ENCODE data around the gene SLC22A5. TPM values are rescaled to one million over a fixed set of nuclear protein-coding genes. Genes with fewer than 3 reads are reported as not detected.

SLC22A5 gene
- total and polyA plus RNA-seq, 2 experiments from 2014 or later = 14.7 to 20.8 TPM

DNA sequence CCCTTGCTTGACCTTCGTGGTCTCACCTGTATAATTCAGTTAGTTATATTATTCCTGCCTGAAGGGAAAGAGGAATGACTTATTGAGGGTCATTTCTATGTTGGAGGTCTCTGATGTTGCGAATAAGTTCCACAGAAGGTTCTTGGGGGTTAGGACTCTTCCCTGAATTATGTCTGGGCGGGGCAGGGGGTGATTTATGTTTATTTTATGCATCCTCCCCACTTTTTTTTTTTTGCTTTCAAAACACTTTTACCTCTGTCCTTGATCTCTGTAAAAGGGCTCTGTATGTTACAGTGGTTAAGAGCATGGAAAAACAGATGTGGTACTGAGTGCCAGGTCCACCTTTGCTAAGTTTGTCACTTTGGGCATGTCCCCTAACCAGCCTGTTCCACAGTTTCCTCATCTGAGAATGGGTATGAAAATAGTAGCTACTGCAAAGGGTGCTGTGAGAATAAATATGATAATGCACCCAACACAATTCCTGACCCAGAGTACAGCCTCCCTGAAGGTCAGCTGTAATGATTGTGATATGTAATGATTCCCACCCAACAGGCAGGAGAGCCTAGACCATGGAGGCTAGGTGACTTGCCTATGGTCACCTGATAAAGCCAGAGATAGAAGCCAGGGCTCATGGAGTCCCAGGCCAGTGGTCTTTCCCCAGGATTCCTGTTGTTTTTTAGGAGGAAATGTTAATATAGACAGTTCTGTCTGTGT is 54.8 kb downstream of the SLC22A5 start:
- WGBS (ENCODE audit: low lambda C conversion rate, missing lambda C conversion rate) = 93% methylated on average over 3 of the region's 3 CpGs
- peak; percentile 2 for DNase-seq (ENCODE audit: low spot score)
- H3K4me3 ChIP-seq = no peak overlapping the region
- H4K20me1 ChIP-seq (ENCODE audit: insufficient read depth, poor library complexity, severe bottlenecking) = no peaks in the 10 kb centered on the region
- peaks cover 53% of the 10 kb centered on the region for H3K4me1 ChIP-seq (ENCODE audit: insufficient read depth)
- no peak overlapping the region for H3K4me2 ChIP-seq
- TF ChIP-seq, protein P1, sequence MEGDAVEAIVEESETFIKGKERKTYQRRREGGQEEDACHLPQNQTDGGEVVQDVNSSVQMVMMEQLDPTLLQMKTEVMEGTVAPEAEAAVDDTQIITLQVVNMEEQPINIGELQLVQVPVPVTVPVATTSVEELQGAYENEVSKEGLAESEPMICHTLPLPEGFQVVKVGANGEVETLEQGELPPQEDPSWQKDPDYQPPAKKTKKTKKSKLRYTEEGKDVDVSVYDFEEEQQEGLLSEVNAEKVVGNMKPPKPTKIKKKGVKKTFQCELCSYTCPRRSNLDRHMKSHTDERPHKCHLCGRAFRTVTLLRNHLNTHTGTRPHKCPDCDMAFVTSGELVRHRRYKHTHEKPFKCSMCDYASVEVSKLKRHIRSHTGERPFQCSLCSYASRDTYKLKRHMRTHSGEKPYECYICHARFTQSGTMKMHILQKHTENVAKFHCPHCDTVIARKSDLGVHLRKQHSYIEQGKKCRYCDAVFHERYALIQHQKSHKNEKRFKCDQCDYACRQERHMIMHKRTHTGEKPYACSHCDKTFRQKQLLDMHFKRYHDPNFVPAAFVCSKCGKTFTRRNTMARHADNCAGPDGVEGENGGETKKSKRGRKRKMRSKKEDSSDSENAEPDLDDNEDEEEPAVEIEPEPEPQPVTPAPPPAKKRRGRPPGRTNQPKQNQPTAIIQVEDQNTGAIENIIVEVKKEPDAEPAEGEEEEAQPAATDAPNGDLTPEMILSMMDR (IDR thresholded peaks at IDR 0.05; ENCODE audit: poor library complexity) = no peak
- no peak for TF ChIP-seq EZH2phosphoT487 (IDR thresholded peaks at IDR 0.05; ENCODE audit: low read depth, severe bottlenecking, unreplicated experiment)
- TF ChIP-seq EZH2 (IDR thresholded peaks at IDR 0.05; ENCODE audit: borderline replicate concordance) = no peak
- no peaks in the 10 kb centered on the region for H3K27me3 ChIP-seq
- H3K27ac ChIP-seq = peak overlapping the region; percentile 94
- peaks cover 4% of the 10 kb centered on the region for H3K79me2 ChIP-seq
- no peaks in the 10 kb centered on the region for H3K36me3 ChIP-seq (replicated peaks; ENCODE audit: insufficient read depth, low read depth)
- H3K9me3 ChIP-seq (ENCODE audit: low read depth) = no peaks in the 10 kb centered on the region
- H3K9me2 ChIP-seq (replicated peaks; ENCODE audit: insufficient read depth) = no peaks in the 10 kb centered on the region
- H2AFZ ChIP-seq = no peak overlapping the region

DNA sequence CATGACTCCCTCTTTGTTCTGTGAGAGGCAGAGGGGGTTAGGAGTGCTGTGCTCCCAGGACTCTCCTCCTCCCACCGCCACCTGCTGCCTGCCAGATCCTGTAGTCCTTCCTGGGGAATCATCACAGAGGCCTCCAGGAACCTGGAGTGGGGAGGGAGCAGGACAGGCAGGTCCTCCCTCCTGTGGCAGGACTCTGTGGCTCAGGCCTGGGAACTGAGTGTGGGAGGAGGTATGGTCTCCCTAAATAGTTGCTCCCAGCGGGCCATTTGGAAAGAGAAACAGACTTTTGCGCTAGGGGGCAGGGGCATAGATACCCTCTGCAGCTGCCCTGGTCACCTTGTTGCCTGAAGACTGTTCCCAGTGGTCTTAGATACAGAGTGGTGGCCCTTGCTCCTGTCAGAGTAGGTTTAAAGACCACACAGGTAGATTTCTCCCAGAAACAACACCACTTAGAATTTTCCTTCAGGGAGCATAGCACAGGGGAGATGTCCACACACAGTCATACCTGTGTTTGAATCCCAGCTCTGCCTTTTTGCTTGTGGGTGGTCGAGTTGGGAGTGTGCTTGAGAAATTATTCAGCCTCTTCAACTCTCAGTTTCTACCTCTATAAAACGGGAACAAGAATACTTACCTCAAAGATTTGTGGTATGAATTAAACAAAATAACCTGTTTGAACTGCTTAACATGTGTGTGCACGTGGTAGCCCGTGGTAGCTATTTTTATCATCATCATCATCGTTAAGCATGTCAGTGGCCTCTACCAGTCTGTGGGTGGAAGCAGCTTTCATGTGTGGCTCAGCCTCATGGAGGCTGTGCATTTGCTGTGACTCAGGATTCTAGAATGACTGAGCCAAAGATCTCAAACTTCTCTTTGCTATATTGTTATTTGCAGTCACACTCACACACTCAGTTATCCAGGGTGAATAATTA is 55.8 kb downstream of the SLC22A5 start:
- Histone ChIP-seq H3K9me2 (replicated peaks; ENCODE audit: insufficient read depth) (no peaks in the 10 kb centered on the region), H3K4me1 (ENCODE audit: insufficient read depth) (peaks cover 58% of the 10 kb centered on the region), H2AFZ (no peak overlapping the region), H3K4me2 (peak overlapping the region; percentile 1), H4K20me1 (ENCODE audit: insufficient read depth, poor library complexity, severe bottlenecking) (no peaks in the 10 kb centered on the region), H3K36me3 (replicated peaks; ENCODE audit: insufficient read depth, low read depth) (no peaks in the 10 kb centered on the region), H3K9me3 (ENCODE audit: low read depth) (no peaks in the 10 kb centered on the region), H3K4me3 (no peak overlapping the region), H3K79me2 (peaks cover 4% of the 10 kb centered on the region), H3K27ac (peak overlapping the region; percentile 94), H3K27me3 (no peaks in the 10 kb centered on the region)
- peak; percentile 10 for DNase-seq (ENCODE audit: low spot score)
- WGBS (ENCODE audit: low lambda C conversion rate, missing lambda C conversion rate) = 80% methylated on average over 8 of the region's 8 CpGs
- TF ChIP-seq EZH2phosphoT487 (IDR thresholded peaks at IDR 0.05; ENCODE audit: low read depth, severe bottlenecking, unreplicated experiment) (no peak), EZH2 (IDR thresholded peaks at IDR 0.05; ENCODE audit: borderline replicate concordance) (no peak)
- TF ChIP-seq, protein P1 (IDR thresholded peaks at IDR 0.05; ENCODE audit: poor library complexity) = no peak

DNA sequence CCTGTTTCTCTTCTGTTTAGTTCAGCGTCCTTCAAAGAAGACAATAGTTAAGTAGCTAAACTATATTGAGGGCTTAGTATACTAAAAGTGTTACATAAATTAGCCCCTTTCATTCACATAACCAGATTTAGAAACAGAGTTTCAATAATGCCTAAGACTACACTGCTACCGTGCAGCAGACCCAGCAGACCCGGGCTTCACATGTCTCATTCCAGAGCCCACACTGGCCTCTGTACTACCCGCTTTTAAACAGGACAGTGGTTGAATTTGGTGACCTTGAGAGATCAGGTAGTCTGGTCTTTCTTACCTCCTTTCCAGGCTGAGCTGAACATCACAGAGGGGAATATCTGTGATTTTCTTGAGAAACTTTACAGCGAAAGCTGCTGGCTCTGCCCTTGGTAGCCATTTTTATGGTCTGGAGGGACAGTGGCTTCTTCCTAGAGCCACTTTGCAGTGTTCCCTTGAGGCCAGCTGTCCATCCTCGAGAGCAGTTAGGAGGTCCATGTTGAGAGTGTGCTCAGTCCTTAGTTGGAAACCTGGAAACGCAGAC is 56.5 kb downstream of the SLC22A5 start:
- DNase-seq (ENCODE audit: low spot score) = no peak
- H3K27me3 ChIP-seq = no peaks in the 10 kb centered on the region
- H3K27ac ChIP-seq = peak overlapping the region; percentile 94
- H3K36me3 ChIP-seq (replicated peaks; ENCODE audit: insufficient read depth, low read depth) = no peaks in the 10 kb centered on the region
- H3K4me3 ChIP-seq = no peak overlapping the region
- peak overlapping the region; percentile 1 for H3K4me2 ChIP-seq
- no peak overlapping the region for H2AFZ ChIP-seq
- no peaks in the 10 kb centered on the region for H3K9me3 ChIP-seq (ENCODE audit: low read depth)
- no peaks in the 10 kb centered on the region for H4K20me1 ChIP-seq (ENCODE audit: insufficient read depth, poor library complexity, severe bottlenecking)
- H3K79me2 ChIP-seq = peaks cover 4% of the 10 kb centered on the region
- WGBS (ENCODE audit: low lambda C conversion rate, missing lambda C conversion rate) = 87% methylated on average over 7 of the region's 7 CpGs
- H3K9me2 ChIP-seq (replicated peaks; ENCODE audit: insufficient read depth) = no peaks in the 10 kb centered on the region
- TF ChIP-seq, protein P1 (IDR thresholded peaks at IDR 0.05; ENCODE audit: poor library complexity) = no peak
- TF ChIP-seq EZH2 (IDR thresholded peaks at IDR 0.05; ENCODE audit: borderline replicate concordance) = no peak
- TF ChIP-seq EZH2phosphoT487 (IDR thresholded peaks at IDR 0.05; ENCODE audit: low read depth, severe bottlenecking, unreplicated experiment) = no peak
- peaks cover 55% of the 10 kb centered on the region for H3K4me1 ChIP-seq (ENCODE audit: insufficient read depth)

All from hepatocyte (in vitro differentiated cells).